Neural progenitor cell (in vitro differentiated cells): ENCODE measurements around the gene SESN3. TPM values are rescaled to one million over a fixed set of nuclear protein-coding genes. Genes with fewer than 3 reads are reported as not detected.

Experiments
- DNase-seq: peaks from one replicate; pipeline ENCODE4 v3.0.0-alpha.2; 2016; ENCODE audit warnings: low spot score
- H2AFZ ChIP-seq: fragments of 200-600 bp; sonication (generic); replicated peaks from 2 replicates; pipeline ENCODE4 v1.6.1; 2016; ENCODE audit warnings: antibody characterized with exemption
- H3F3A ChIP-seq: fragments of 200-600 bp; sonication (generic); 2 replicates; pipeline ENCODE4 v1.6.1; 2016; ENCODE audit warnings: antibody characterized with exemption, low read depth
- H3K27ac ChIP-seq: fragments of 200-600 bp; sonication (generic); 2 replicates; pipeline ENCODE4 v1.5.1; 2016; ENCODE audit warnings: mild to moderate bottlenecking
- H3K27me3 ChIP-seq: fragments of 200-600 bp; sonication (generic); 2 replicates; pipeline ENCODE4 v1.6.1; 2016; ENCODE audit warnings: mild to moderate bottlenecking, moderate library complexity
- H3K36me3 ChIP-seq: fragments of 200-600 bp; sonication (generic); 2 replicates; pipeline ENCODE4 v1.5.1; 2016
- H3K4me1 ChIP-seq: fragments of 200-600 bp; sonication (generic); 2 replicates; pipeline ENCODE4 v1.6.1; 2016; ENCODE audit warnings: mixed run types
- H3K4me2 ChIP-seq: fragments of 200-600 bp; sonication (generic); 2 replicates; pipeline ENCODE4 v1.6.1; 2016
- H3K4me3 ChIP-seq: fragments of 200-600 bp; sonication (generic); 2 replicates; pipeline ENCODE4 v1.5.1; 2016
- H3K79me2 ChIP-seq: fragments of 200-600 bp; sonication (generic); 2 replicates; pipeline ENCODE4 v1.6.1; 2016; ENCODE audit warnings: low read depth
- H3K9ac ChIP-seq: fragments of 200-600 bp; sonication (generic); 2 replicates; pipeline ENCODE4 v1.6.1; 2016
- H3K9me3 ChIP-seq: fragments of 200-600 bp; sonication (generic); 2 replicates; pipeline ENCODE4 v1.5.1; 2016; ENCODE audit warnings: low read depth
- H4K20me1 ChIP-seq: fragments of 200-600 bp; sonication (generic); 2 replicates; pipeline ENCODE4 v1.6.1; 2016; ENCODE audit warnings: low read depth
- H3K27ac Mint-ChIP-seq: 3 replicates; pipeline ENCODE4 v1.8.0; 2021; ENCODE audit warnings: mixed read lengths
- H3K27me3 Mint-ChIP-seq: 2 replicates; pipeline ENCODE4 v1.8.0; 2022; ENCODE audit warnings: low read depth, mild to moderate bottlenecking, inconsistent platforms, moderate library complexity, mixed read lengths; ENCODE audit not compliant: insufficient read depth
- H3K36me3 Mint-ChIP-seq: 3 replicates; pipeline ENCODE4 v1.8.0; 2021; ENCODE audit warnings: mixed read lengths
- H3K4me1 Mint-ChIP-seq: 3 replicates; pipeline ENCODE4 v1.8.0; 2021; ENCODE audit warnings: mixed read lengths
- H3K4me3 Mint-ChIP-seq: 3 replicates; pipeline ENCODE4 v1.8.0; 2021; ENCODE audit warnings: mild to moderate bottlenecking, moderate library complexity, mixed read lengths
- H3K9me3 Mint-ChIP-seq: 3 replicates; pipeline ENCODE4 v1.8.0; 2020; ENCODE audit warnings: mixed read lengths
- CTCF ChIP-seq: fragments of 200-600 bp; sonication (generic); IDR thresholded peaks from 2 replicates; pipeline ENCODE4 v1.5.1; 2017; ENCODE audit warnings: antibody characterized with exemption, mild to moderate bottlenecking
- EZH2 ChIP-seq: fragments of 200-600 bp; sonication (generic); IDR thresholded peaks from 2 replicates; pipeline ENCODE4 v1.6.1; 2017; ENCODE audit warnings: antibody characterized with exemption, mild to moderate bottlenecking, moderate library complexity
- EZH2phosphoT487 ChIP-seq: fragments of 200-600 bp; sonication (generic); IDR thresholded peaks from 2 replicates; pipeline ENCODE4 v1.6.1; 2017; ENCODE audit warnings: antibody characterized with exemption
- total RNA-seq: library from RNA; depleted of rRNA; stranded (reverse); fragments of >200 nt; gene quantifications from 2 replicates; pipeline ENCODE4 v1.2.3, GENCODE V29; 2015; ENCODE audit warnings: low replicate concordance

SESN3 gene
- total RNA-seq, 1 donor from 2014 or later, result 234 TPM

- no peaks in the 10 kb centered on the region for H3F3A ChIP-seq
- H3K4me2 ChIP-seq, result no peak overlapping the region
- H3K27me3 Mint-ChIP-seq, result peaks cover 2% of the 10 kb centered on the region
- H3K27ac ChIP-seq, result no peak overlapping the region
- H3K27me3 ChIP-seq, result peaks cover 94% of the 10 kb centered on the region
- no peak overlapping the region for H2AFZ ChIP-seq
- no peaks in the 10 kb centered on the region for H3K9me3 ChIP-seq
- no peaks in the 10 kb centered on the region for H3K9me3 Mint-ChIP-seq
- H3K27ac Mint-ChIP-seq, result no peak overlapping the region
- no peaks in the 10 kb centered on the region for H3K79me2 ChIP-seq
- no peak overlapping the region for H3K4me3 Mint-ChIP-seq
- TF ChIP-seq EZH2 (no peak), EZH2phosphoT487 (no peak), CTCF (no peak)
- no peaks in the 10 kb centered on the region for H3K4me1 ChIP-seq
- H3K36me3 Mint-ChIP-seq, result no peaks in the 10 kb centered on the region
- DNase-seq, result no peak
- peaks cover 5% of the 10 kb centered on the region for H3K4me1 Mint-ChIP-seq
- H4K20me1 ChIP-seq, result no peaks in the 10 kb centered on the region
- H3K4me3 ChIP-seq, result no peak overlapping the region
- no peak overlapping the region for H3K9ac ChIP-seq
- no peaks in the 10 kb centered on the region for H3K36me3 ChIP-seq
These were observed 87.8 kb downstream of the SESN3 start for GRCh38 chr11:95143106-95143681.

GRCh38 chr11:95142431-95142830 is 88.6 kb downstream of the SESN3 start:
- H3K4me3 Mint-ChIP-seq, result no peak overlapping the region

GRCh38 chr11:95140397-95141033 is 90.5 kb downstream of the SESN3 start:
- no peak overlapping the region for H3K4me2 ChIP-seq
- peaks cover 2% of the 10 kb centered on the region for H3K27me3 Mint-ChIP-seq

More at GRCh38 chr11:95142431-95142830, 88.6 kb downstream of the SESN3 start:
- Mint-ChIP-seq H3K27ac (no peak overlapping the region), H3K36me3 (no peaks in the 10 kb centered on the region), H3K27me3 (peaks cover 2% of the 10 kb centered on the region), H3K4me1 (peaks cover 3% of the 10 kb centered on the region), H3K9me3 (no peaks in the 10 kb centered on the region)
- DNase-seq, result no peak
- Histone ChIP-seq H4K20me1 (no peaks in the 10 kb centered on the region), H3K27ac (no peak overlapping the region), H3K4me1 (no peaks in the 10 kb centered on the region), H3K9me3 (no peaks in the 10 kb centered on the region), H3K27me3 (peaks cover 87% of the 10 kb centered on the region), H3F3A (no peaks in the 10 kb centered on the region), H2AFZ (no peak overlapping the region), H3K79me2 (no peaks in the 10 kb centered on the region), H3K36me3 (no peaks in the 10 kb centered on the region), H3K4me3 (no peak overlapping the region), H3K4me2 (no peak overlapping the region), H3K9ac (no peak overlapping the region)
- no peak for TF ChIP-seq CTCF
- no peak for TF ChIP-seq EZH2
- TF ChIP-seq EZH2phosphoT487, result no peak

More at GRCh38 chr11:95140397-95141033, 90.5 kb downstream of the SESN3 start:
- no peak overlapping the region for H2AFZ ChIP-seq
- H3K9me3 ChIP-seq, result no peaks in the 10 kb centered on the region
- no peak overlapping the region for H3K4me3 ChIP-seq
- Mint-ChIP-seq H3K27ac (no peak overlapping the region), H3K9me3 (no peaks in the 10 kb centered on the region), H3K4me1 (no peaks in the 10 kb centered on the region), H3K36me3 (no peaks in the 10 kb centered on the region), H3K4me3 (no peak overlapping the region)
- H3K27ac ChIP-seq, result no peak overlapping the region
- H4K20me1 ChIP-seq, result no peaks in the 10 kb centered on the region
- H3F3A ChIP-seq, result no peaks in the 10 kb centered on the region
- no peak overlapping the region for H3K9ac ChIP-seq
- DNase-seq, result no peak
- no peaks in the 10 kb centered on the region for H3K4me1 ChIP-seq
- peaks cover 68% of the 10 kb centered on the region for H3K27me3 ChIP-seq
- TF ChIP-seq CTCF (peak; percentile 28), EZH2 (no peak)
- no peaks in the 10 kb centered on the region for H3K36me3 ChIP-seq
- no peaks in the 10 kb centered on the region for H3K79me2 ChIP-seq
